HG03439 (cell line): ENCODE data around the gene TYR.
"Not testable (repeated sequence)": the region's sequence is repeated elsewhere in the genome, so short reads cannot be mapped to it uniquely, and the experiment has no call there.

Source experiments
- ATAC-seq: cut with Tn5 transposase; IDR thresholded peaks from one replicate; pipeline ENCODE4 v1.9.1; 2021; ENCODE audit warnings: mild to moderate bottlenecking, moderate library complexity; ENCODE audit not compliant: unreplicated experiment

The TYR gene

GRCh38 chr11:89267660-89268302 lies 90.1 kb downstream of the TYR start:
- ATAC-seq, result no peak

- ATAC-seq, result not testable (repeated sequence)
Measured at GRCh38 chr11:89272540-89273088, 94.9 kb downstream of the TYR start.

DNA sequence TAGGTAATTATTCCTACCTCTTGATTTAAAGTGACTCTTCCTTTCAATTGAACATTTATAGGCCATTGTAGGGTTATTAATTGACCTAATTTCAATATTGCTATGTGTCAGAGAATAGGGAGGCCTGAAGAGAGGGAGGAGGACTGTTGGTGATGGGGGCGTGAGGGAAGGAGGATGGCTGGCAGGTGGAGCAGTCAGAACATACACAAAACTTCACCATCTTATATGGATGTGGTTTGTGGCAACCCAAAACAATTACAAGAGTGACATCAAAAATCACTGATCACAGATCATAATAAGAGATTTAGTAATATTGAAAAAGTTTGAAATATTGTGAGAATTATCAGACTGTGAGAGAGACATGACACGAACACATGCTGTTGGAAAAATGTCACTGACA lies 95.5 kb downstream of the TYR start:
- ATAC-seq, result not testable (repeated sequence)

DNA sequence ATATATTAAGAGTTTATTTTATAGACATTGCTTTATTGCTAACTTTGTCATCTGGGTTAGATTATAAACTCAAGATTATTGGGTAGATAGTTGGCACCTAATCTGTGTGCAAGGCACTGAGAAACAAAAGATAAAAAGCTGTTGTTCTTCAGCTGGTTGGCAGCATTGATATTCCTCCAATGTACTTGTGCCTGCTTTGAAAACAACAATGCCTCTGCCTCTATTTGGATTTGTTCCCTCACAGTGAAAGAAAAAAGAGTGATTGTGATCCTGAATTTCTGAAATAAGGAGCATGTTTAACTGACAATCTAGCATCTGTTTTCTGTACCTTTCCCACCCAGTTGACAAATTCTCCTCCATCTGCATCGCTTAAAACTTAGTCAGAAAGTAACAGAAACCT lies 98.3 kb downstream of the TYR start:
- ATAC-seq, result no peak

DNA sequence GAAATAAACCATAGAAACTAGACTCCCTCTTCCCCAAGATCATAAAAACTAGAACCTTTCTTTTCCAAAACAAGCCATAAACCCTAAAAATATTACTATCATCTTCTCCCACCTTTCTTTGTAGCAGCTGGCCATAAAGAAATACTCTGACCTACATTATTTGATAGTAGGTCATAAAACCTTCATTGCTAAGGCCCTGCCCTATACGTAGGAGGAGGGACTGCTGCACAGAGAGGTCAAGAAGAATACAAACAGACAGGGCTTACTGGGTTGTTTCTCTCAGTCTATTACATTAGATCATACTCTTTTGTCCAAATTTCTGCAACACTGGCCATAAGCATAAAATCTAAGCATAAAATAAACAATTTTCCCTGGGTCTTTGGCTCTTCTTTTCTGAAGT lies 101.5 kb downstream of the TYR start:
- ATAC-seq, result no peak

GRCh38 chr11:89281032-89281677 lies 103.5 kb downstream of the TYR start:
- not testable (repeated sequence) for ATAC-seq

GRCh38 chr11:89286601-89287000 lies 108.9 kb downstream of the TYR start:
- ATAC-seq, result not testable (repeated sequence)

- ATAC-seq, result not testable (repeated sequence)
Measured at GRCh38 chr11:89288004-89288403, 110.3 kb downstream of the TYR start.

- ATAC-seq, result no peak
Measured at GRCh38 chr11:89293965-89294679, 116.4 kb downstream of the TYR start.

DNA sequence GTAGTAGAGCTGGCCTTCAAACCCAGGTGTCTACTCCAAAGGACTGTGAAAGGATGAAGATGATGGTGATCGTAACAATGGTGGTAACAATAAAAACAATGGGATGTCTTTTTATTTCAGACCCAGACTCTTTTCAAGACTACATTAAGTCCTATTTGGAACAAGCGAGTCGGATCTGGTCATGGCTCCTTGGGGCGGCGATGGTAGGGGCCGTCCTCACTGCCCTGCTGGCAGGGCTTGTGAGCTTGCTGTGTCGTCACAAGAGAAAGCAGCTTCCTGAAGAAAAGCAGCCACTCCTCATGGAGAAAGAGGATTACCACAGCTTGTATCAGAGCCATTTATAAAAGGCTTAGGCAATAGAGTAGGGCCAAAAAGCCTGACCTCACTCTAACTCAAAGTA lies 117.3 kb downstream of the TYR start:
- ATAC-seq, result not testable (repeated sequence)

- not testable (repeated sequence) for ATAC-seq
Measured at GRCh38 chr11:89303029-89303428, 125.4 kb downstream of the TYR start.

DNA sequence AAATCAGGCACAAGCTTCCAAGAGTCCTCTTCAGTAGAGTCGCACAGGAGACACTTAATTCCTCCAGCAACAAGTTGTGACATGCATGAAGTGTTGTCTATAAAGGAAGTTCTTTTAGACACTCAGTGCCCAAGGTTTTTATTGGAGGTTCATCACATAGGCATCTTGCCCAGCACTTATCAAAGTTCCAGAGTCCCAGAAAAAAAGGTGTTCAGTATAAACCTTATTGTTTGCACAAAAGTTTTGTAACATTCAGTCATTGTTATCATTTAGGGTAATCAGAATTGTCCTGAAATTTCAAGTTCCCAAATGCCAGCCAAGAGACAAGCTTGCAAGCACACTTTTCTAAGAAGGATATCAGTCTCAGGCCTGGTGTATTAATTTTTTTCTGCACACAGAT lies 130.6 kb downstream of the TYR start:
- not testable (repeated sequence) for ATAC-seq

DNA sequence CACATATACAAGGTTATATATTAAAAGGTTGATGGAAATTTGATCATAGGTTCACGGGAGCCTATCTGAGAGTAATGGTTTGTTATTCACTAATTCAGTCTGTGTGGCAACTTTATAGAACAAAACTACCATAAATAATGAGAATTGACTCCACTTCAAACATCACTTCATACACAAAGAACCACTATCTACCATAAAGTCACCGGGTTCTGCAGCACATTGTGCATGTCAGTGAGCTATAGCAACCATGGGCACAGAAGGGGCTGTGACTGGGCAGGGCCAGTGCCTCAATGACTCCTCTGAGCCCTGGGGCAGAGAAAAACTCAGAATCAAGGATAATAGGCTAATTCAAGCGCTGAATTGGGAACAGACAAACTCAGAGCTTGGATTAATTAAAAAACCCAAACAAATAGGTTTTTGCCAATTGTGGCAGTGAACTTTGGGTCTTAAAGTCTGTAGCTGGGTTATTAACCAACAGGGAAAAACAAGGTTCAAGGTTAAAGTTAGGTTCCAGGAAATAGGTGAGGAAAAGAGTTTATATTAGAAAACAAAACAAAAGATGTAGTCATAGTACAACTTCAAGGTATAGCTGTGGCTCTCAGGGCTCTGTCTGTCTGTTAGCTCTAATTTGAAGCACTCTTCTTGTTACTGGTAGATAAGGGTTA lies 131.8 kb downstream of the TYR start:
- ATAC-seq, result not testable (repeated sequence)

DNA sequence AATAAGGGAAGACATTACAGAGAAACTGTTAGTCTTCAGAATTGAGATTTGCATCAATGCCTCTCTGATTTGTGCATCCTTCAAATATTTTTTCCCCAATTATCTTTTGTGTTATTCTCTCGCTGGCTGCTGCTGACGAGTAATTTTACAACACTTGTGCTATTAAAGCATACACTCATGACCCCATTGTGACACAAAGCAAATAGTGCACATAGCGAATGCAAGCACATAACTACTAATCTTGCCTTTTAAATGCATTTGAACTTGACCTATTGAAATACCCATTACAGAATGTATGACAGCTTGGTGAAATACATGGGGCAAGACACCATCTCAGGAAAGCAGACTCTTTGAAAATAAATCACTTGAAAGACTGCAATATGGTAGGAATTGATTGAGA lies 132.9 kb downstream of the TYR start:
- not testable (repeated sequence) for ATAC-seq

DNA sequence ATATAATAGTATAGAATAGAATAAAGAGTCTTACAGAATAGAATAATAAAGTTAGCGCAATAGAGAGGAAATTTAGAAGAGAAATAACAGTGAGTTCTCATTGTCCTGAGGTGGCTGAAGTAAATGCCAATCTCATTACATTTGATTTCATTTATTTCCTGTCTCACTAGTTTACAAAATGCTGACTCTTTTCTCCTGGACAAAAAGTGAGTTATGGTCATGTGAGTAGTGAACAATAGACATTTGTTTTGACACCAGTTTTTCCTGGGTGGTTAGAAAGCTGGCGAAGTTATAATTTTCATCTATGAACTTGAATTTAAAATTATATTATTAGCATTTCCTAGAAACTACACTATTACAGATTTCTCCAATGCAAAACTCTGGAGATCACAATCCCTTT lies 143.7 kb downstream of the TYR start:
- no peak for ATAC-seq

- ATAC-seq, result no peak
Measured at GRCh38 chr11:89327885-89328284, 150.2 kb downstream of the TYR start.

GRCh38 chr11:89331940-89332339 lies 154.3 kb downstream of the TYR start:
- not testable (repeated sequence) for ATAC-seq

- ATAC-seq, result not testable (repeated sequence)
Measured at GRCh38 chr11:89333704-89334103, 156.0 kb downstream of the TYR start.

DNA sequence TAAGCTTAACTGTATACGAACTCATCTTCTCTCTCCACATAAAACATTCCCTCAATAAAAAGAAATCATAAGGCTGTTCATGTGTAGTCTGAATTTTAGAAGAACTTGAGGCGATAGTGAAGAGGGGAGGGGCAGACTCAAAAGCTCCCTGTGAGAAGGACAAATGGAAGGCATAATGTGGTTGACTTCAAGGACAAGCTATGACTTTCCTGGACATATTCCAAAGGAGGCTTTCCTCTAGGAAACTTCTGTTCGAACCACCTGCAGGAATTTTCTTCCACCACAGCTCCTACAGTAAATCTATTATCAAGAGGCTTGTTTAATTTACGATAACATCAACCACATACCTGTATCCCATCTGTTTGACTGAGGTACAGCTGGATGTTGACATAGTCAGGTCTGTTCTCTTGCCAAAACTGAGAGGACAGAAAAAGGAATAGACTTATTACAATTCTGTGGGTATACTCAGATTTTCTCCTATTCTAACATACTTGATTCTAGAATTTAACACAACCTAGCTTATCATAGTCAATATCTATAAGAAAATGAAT lies 159.5 kb downstream of the TYR start:
- ATAC-seq, result not testable (repeated sequence)

DNA sequence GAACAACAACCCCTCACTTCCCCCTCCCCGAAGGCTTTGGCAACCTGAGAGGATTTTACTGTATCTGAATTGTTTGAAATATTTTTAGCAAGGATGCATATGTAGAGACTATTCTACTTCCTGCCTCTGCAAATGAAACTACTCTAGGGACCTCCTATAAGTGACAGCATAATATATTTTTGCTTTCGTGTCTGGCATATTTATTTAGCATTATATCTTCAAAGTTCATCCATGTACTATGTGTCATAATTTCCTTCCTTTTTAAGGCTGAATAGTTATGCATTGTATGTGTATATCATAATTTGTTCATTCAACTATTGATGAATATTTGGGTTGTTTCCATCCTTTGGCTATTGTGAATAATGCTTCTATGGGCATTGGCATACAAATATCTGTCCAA lies 160.4 kb downstream of the TYR start:
- ATAC-seq, result not testable (repeated sequence)

GRCh38 chr11:89340450-89340849 lies 162.8 kb downstream of the TYR start:
- not testable (repeated sequence) for ATAC-seq
